Amygdala (tissue), 56 donors: Measurements from ENCODE around the gene SIRT7.

Experiments
- DNase-seq, 56 donors: peaks; one replicate each; lab custom pipeline; 2025; lab: John Stamatoyannopoulos, UW

Gene SIRT7

GRCh38 chr17:81890447-81891302 lies 27.3 kb downstream of the SIRT7 start:
- DNase-seq: no peak

GRCh38 chr17:81889602-81890001 lies 28.4 kb downstream of the SIRT7 start:
- DNase-seq: no peak

DNA sequence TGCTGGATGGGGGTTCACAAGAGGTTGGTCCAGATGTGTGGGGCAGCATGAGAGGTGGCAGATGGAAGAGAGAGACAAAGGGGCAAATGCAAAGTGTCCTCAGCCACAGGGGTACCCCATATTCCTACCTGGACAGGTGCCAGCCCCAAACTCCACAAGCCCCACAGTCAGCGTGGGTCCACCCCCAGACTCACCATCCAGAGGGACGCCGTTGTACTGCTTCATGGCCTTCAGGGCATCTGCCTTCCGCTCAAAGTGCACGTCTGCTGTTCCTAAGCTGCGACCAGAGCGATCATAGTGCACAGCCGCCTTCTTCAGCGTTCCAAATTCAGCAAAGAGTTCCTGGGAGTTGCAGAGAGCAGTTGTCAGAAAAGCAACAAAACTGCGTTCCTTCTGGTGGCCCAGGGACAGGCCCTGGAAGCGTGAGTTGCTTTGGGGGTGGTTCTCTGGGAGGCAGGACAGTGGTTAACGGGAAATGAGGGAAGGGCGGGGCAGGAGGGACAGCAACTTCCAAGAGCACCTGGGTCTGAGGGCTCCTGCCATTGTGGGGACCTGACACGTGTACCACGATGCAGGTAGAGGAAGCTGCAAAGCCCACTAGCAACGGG lies 28.9 kb downstream of the SIRT7 start:
- no peak for DNase-seq

DNA sequence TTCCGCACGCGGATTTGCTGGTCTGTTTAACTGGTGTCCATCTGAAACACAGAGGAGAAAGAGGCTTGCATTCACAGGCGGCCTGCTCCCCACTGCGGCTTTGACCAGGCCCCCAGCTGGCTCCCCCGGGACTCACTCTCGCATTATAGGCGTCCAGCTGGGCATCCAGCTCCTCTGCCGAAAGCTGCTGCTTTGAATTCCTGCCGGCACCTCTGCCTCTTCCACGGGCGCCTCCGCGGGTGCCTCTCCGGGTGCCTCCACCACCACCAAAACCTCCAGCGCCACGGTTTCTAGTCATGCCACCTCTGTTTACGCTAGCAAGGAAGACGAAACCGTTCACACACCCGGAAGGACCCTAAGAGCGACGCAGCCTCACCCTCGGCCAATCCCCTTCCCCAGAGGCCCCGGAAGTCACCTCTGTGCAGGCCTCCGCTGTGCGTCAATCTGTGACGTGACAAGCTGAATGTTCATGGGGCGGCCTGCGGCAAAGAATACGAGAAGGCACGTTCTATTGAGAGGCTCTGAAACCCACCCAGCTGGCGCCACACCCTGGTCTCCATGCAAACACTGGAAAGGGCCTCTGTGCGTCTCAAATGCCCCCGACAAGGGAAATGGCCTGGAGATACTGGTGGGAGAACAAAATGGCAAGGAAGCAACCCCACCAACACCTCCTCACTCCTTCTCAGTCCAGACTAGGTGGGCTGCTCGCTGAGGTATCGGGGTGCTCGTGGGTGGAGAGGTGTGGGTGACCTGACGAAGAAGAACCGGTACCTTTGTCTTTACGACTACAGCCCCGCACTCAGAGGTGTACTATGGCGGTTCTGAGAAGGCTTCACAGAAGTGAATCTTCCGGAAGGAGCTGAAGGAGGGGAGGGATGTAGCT lies 29.6 kb downstream of the SIRT7 start:
- DNase-seq: no peak

DNA sequence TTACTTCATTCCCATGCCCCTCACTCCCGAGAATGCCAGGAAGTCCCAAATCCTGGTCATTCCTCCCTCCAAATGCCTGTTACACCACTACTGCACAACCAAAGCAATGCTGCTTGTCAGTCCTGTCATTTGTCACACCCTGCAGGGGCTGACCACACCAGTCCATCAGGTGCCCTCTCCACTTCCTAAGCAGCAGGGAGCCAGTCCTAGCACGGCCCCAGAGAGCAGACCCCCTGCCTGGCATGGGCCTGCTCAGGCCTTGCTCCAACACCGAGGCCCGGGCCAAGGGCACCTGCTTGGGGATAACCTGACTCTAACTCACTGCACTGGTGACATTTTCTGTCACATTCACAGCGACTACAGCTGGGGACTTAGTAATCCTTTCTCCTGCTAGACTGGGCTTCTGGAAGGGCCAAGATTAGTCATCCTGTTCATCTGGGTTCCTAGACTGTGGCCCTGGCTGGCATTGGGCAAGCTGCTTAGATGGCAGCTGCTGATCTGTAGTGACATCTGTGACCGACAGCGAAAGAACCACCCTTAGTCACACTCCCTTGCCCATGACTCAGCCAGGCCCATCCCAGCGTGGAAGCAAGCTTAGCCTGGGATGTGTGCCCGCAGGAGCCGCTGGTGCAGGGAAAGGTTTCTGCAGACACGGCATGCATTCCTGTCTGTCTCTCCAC lies 32.0 kb downstream of the SIRT7 start:
- no peak for DNase-seq

GRCh38 chr17:81885454-81885853 lies 32.5 kb downstream of the SIRT7 start:
- no peak for DNase-seq

DNA sequence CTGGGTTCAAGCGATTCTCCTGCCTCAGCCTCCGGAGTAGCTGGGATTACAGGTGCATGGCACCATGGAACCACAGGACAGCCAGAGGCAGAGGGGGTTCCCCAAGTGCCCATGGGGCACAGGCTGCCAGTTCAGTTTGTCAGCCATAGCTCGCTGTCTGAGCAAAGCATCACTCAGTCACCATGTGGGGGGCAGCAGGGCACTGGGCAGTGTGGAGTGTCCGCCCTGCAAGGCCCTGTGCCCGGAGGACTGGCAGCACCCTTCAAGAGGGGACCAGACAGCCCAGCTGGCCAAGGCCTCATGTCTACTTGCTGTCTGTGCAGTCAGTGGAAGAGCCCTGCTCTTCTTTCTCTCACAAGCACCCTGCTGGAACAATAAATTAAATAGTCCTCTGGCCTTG lies 33.0 kb downstream of the SIRT7 start:
- DNase-seq: no peak

- DNase-seq: no peak
These were observed 33.5 kb downstream of the SIRT7 start for GRCh38 chr17:81884520-81884919.

DNA sequence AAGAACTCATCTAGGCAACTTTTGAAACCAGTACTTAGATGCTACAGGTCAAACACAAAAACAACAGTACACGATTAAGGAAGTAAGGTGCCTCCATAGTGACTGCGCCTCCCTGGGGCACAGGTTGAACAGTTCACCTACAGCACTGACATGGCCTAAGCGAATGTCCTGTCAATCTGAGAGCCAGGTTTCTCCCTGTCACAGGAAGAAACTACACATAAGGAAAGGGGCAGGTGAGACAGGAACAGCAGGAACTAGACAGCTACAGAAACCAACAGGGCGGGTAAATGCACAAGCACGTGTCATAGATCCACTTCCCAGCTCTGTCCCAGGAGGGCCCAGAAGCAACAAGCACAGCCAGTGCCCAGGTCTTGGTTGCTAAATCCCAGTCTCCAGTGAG lies 38.9 kb downstream of the SIRT7 start:
- DNase-seq: no peak

GRCh38 chr17:81878294-81878693 lies 39.7 kb downstream of the SIRT7 start:
- DNase-seq: no peak

- no peak for DNase-seq
These were observed 40.4 kb downstream of the SIRT7 start for GRCh38 chr17:81877569-81877968.

GRCh38 chr17:81871387-81872230 lies 46.4 kb downstream of the SIRT7 start:
- peak in 54 of 56 donors; percentile 30 to 93 (median 82) for DNase-seq

GRCh38 chr17:81870981-81871386 lies 47.0 kb downstream of the SIRT7 start, which contains the start of gene ARHGDIA:
Gene ARHGDIA (minus strand): TSS chr17:81871337. CDS start chr17:81869930, 1,407 bp downstream.
- peak in 1 of 56 donors; percentile 88 for DNase-seq

- DNase-seq: peak in 1 of 56 donors; percentile 11
These were observed 47.6 kb downstream of the SIRT7 start for GRCh38 chr17:81870131-81870980.

GRCh38 chr17:81869221-81870130 lies 48.5 kb downstream of the SIRT7 start:
- peak in 4 of 56 donors; percentile 8 to 38 (median 17) for DNase-seq

DNA sequence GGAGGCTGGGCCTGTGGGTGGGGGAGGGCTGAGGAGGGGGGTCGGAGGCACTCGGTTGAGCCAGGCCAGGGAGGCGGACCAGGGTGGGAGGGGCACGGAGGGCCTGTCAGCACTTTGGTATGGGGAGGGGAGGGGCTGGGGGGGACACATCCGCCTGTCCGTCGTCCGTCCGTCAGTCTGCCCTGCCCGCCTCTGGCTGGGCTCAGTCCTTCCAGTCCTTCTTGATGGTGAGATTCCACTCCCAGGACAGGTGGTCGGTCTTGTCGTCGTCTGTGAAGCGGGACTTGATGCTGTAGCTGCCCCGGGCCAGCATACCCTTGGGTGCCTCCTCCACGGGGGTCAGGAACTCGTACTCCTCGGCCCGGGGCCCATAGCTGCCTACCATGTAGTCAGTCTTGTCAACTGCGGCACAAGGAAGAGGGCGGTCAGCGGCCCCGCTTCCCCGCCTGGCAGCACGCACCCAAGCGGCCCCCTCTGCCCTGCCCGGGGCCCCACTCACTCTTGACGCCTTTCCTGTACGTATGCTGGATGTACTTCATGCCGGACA lies 49.2 kb downstream of the SIRT7 start:
- DNase-seq: no peak
